ENCODE results near the gene SMIM35. TPM values are rescaled to one million over a fixed set of nuclear protein-coding genes. Genes with fewer than 3 reads are reported as not detected.

Gene SMIM35
- total and polyA plus RNA-seq, 2 of the 13 experiments (the other 11 are each of a cell fraction or from before 2014, with no cell fraction given): not detected

DNA sequence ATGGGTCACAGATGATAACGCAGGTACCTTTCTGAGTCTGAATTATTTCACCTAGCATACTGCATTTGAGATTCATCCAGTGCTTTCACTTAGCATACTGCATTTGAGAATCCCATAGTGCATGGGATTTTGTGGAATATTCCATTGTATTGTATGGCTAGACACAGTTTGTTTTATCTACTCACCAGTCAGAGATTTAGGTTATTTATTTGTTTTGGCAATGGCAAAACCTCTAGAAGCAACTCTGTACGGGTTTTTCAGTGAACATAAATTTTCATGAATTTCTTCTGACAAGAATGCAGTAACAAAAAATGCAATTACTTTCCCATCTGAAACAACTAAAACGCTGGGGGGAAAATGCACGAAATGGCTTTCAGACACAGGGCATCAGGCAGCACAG, 41.5 kb upstream of the SMIM35 start:
- Histone ChIP-seq H3K79me2 (ENCODE audit: insufficient read depth, low read length) (no peaks in the 10 kb centered on the region), H3K27me3 (ENCODE audit: control insufficient read depth in 1 of 2, insufficient read depth in 2 of 2, low read length in 2 of 2) (peaks cover 0 to 32% of the 10 kb centered on the region in 2 experiments; a peak in 4 of 5 replicates), H3K27ac (ENCODE audit: extremely low read length, insufficient read depth, low read length) (no peak overlapping the region), H3K9me3 (ENCODE audit: low read length) (no peaks in the 10 kb centered on the region), H4K20me1 (ENCODE audit: insufficient read depth, low read length) (no peaks in the 10 kb centered on the region), H3K4me1 (ENCODE audit: insufficient read depth, low read length) (no peaks in the 10 kb centered on the region), H3K36me3 (replicated peaks in 1 of 2; ENCODE audit: control insufficient read depth in 1 of 2, insufficient read depth in 2 of 2, low read length in 2 of 2) (no peaks in the 10 kb centered on the region), H3K4me3 (replicated peaks in 1 of 3; ENCODE audit: insufficient read depth in 1 of 3, low read depth in 2 of 3, low read length in 3 of 3) (no peak overlapping the region), H2AFZ (ENCODE audit: low read length) (no peak overlapping the region), H3K9ac (ENCODE audit: insufficient read depth, low read depth, low read length) (no peak overlapping the region), H3K4me2 (ENCODE audit: low read depth, low read length) (no peak overlapping the region)
- 5% methylated on average over 4 of the region's 4 CpGs for WGBS (ENCODE audit: low lambda C conversion rate)
- intact Hi-C loops (cut with micrococcal nuclease; ENCODE audit: unreplicated experiment): no loop called here
- no peak for FAIRE-seq
- BruUV-seq (replicated peaks): no TSS peak
- TF ChIP-seq PRMT3 (CRISPR knock-in tag; IDR thresholded peaks at IDR 0.05; ENCODE audit: borderline replicate concordance, low read depth): no peak
- no peak for TF ChIP-seq ZSCAN12 (CRISPR knock-in tag; IDR thresholded peaks at IDR 0.05)
- no peak for TF ChIP-seq ZNF761 (CRISPR knock-in tag; conservative IDR thresholded peaks at IDR 0.05)
- TF ChIP-seq EED (CRISPR knock-in tag; IDR thresholded peaks at IDR 0.05): no peak
- TF ChIP-seq ZNF512B (CRISPR knock-in tag; IDR thresholded peaks at IDR 0.05; ENCODE audit: borderline replicate concordance): no peak
- no peak for TF ChIP-seq ZNF839 (CRISPR knock-in tag; IDR thresholded peaks at IDR 0.05; ENCODE audit: borderline replicate concordance)
- POLR2A ChIA-PET: no interaction called here
- in situ Hi-C loops (cut with HindIII; ENCODE audit: extremely low pct_ligation_motif_present, low pct_unique_long_range_greater_than_20kb): loop anchor here (25.0 kb wide), 1 partner anchor 359 kb away; no protein-coding TSS in a partner anchor
- no peak for ATAC-seq
- CTCF ChIA-PET (ENCODE audit: low intra/inter-chr PET ratio, low total read pairs): no interaction called here
- DNase-seq (ENCODE audit: low spot score): no peak
